HepG2 (cell line): Measurements from ENCODE around the gene PPP2R5D. TPM values are rescaled to one million over a fixed set of nuclear protein-coding genes. Genes with fewer than 3 reads are reported as not detected.

Source experiments
- ASH2L ChIP-seq: fragments of 300-600, 200-600 bp; sonication (generic); IDR thresholded peaks from 2 replicates; pipeline ENCODE4 v1.7.0; 2017; ENCODE audit warnings: low read depth, mild to moderate bottlenecking, moderate library complexity, mixed read lengths, low read length; ENCODE audit not compliant: insufficient read length
- ATRX ChIP-seq: sonication (generic); formaldehyde crosslinking; IDR thresholded peaks from 2 replicates; pipeline ENCODE4 v1.4.0; 2020; ENCODE audit warnings: missing genetic modification reagents, borderline replicate concordance
- CHCHD3 ChIP-seq: sonication (generic); formaldehyde crosslinking; IDR thresholded peaks from 2 replicates; pipeline ENCODE4 v1.8.0; 2022; ENCODE audit warnings: mild to moderate bottlenecking, missing genetic modification reagents, moderate library complexity
- FOXA3 ChIP-seq: IDR thresholded peaks from 2 replicates; pipeline ENCODE4 v1.6.1; 2016; ENCODE audit warnings: missing genetic modification reagents, missing compliant biosample characterization
- FOXM1 ChIP-seq: sonication (generic); formaldehyde crosslinking; IDR thresholded peaks from 2 replicates; pipeline ENCODE4 v1.5.0; 2020; ENCODE audit warnings: missing genetic modification reagents
- NCOA5 ChIP-seq: sonication (generic); formaldehyde crosslinking; IDR thresholded peaks from 2 replicates; pipeline ENCODE4 v1.4.0; 2020; ENCODE audit warnings: missing genetic modification reagents
- RAD51 ChIP-seq: fragments of 450-650 bp; IDR thresholded peaks from 2 replicates; pipeline ENCODE4 v1.6.1; 2016; ENCODE audit warnings: borderline replicate concordance
- RBFOX2 ChIP-seq: fragments of 200-400 bp; formaldehyde crosslinking; IDR thresholded peaks from 2 replicates; pipeline ENCODE4 v1.6.1; 2017; ENCODE audit warnings: low read depth, mild to moderate bottlenecking, low read length
- RFXAP ChIP-seq: sonication (generic); formaldehyde crosslinking; IDR thresholded peaks from 2 replicates; pipeline ENCODE4 v1.4.0; 2020; ENCODE audit warnings: missing genetic modification reagents, borderline replicate concordance
- SMAD1 ChIP-seq: sonication (generic); formaldehyde crosslinking; IDR thresholded peaks from 2 replicates; pipeline ENCODE4 v1.4.0; 2020; ENCODE audit warnings: missing genetic modification reagents, low read depth, mild to moderate bottlenecking, borderline replicate concordance
- SPEN ChIP-seq: sonication (generic); formaldehyde crosslinking; IDR thresholded peaks from 2 replicates; pipeline ENCODE4 v1.5.1; 2020; ENCODE audit warnings: low read depth, mild to moderate bottlenecking, missing genetic modification reagents
- THAP11 ChIP-seq: IDR thresholded peaks from 2 replicates; pipeline ENCODE4 v1.6.1; 2016; ENCODE audit warnings: missing biosample characterization, missing genetic modification reagents
- ZBTB42 ChIP-seq: sonication (generic); formaldehyde crosslinking; IDR thresholded peaks from 2 replicates; pipeline ENCODE4 v1.5.0; 2020; ENCODE audit warnings: mild to moderate bottlenecking, missing genetic modification reagents
- ZNF10 ChIP-seq: sonication (generic); formaldehyde crosslinking; IDR thresholded peaks from 2 replicates; pipeline ENCODE4 v1.4.0; 2020; ENCODE audit warnings: mild to moderate bottlenecking, low read depth, missing genetic modification reagents, borderline replicate concordance
- ZNF136 ChIP-seq: sonication (generic); formaldehyde crosslinking; IDR thresholded peaks from 2 replicates; pipeline ENCODE4 v1.8.1; 2022; ENCODE audit warnings: low read depth, mild to moderate bottlenecking, moderate library complexity, missing genetic modification reagents
- ZNF263 ChIP-seq: sonication (generic); formaldehyde crosslinking; IDR thresholded peaks from 2 replicates; pipeline ENCODE4 v1.4.0; 2020; ENCODE audit warnings: missing genetic modification reagents
- ZNF282 ChIP-seq: fragments of 450-650 bp; IDR thresholded peaks from 2 replicates; pipeline ENCODE4 v1.6.1; 2018; ENCODE audit not compliant: partially characterized antibody
- ZNF335 ChIP-seq: sonication (generic); formaldehyde crosslinking; IDR thresholded peaks from 2 replicates; pipeline ENCODE4 v1.4.0; 2020; ENCODE audit warnings: missing genetic modification reagents
- ZNF468 ChIP-seq: sonication (generic); formaldehyde crosslinking; IDR thresholded peaks from 2 replicates; pipeline ENCODE4 v1.8.0; 2022; ENCODE audit warnings: mild to moderate bottlenecking, moderate library complexity, missing genetic modification reagents
- ZNF577 ChIP-seq: sonication (generic); formaldehyde crosslinking; IDR thresholded peaks from 2 replicates; pipeline ENCODE4 v1.4.0; 2020; ENCODE audit warnings: mild to moderate bottlenecking, low read depth, missing genetic modification reagents, borderline replicate concordance
- polyA plus RNA-seq, 8 experiments: library from polyadenylated mRNA; depleted of rRNA in 3 of 8; stranded (reverse) in 7 of 8; unstranded in 1 of 8; fragments of >200 nt; fragmentation: Illumina TruSeq in 4 of 8; extraction: Trizol in 4 of 8; gene quantifications; 2 replicates each; pipeline versions ENCODE4 v1.2.1 to v1.2.3, GENCODE V29; 2011 to 2016; ENCODE audit warnings: low read depth in 4 of 8, missing spikeins in 1 of 8, mixed read lengths in 1 of 8; ENCODE audit not compliant: insufficient read depth in 1 of 8
- total RNA-seq, 5 experiments: library from RNA; depleted of rRNA; stranded (reverse); fragments of >200 nt; fragmentation: Illumina TruSeq; extraction: Trizol; gene quantifications; 2 replicates each; pipeline ENCODE4 v1.2.3, GENCODE V29; 2016; ENCODE audit warnings: low read depth in 1 of 5
- TF ChIP-seq, protein P1 (sequence below): IDR thresholded peaks from 2 replicates; pipeline ENCODE4 v1.6.1; 2016; ENCODE audit warnings: missing compliant biosample characterization, missing genetic modification reagents, borderline replicate concordance
- TF ChIP-seq, protein P2 (sequence below): sonication (generic); formaldehyde crosslinking; IDR thresholded peaks from 2 replicates; pipeline ENCODE4 v1.5.0; 2020; ENCODE audit warnings: mild to moderate bottlenecking, missing genetic modification reagents, borderline replicate concordance
- TF ChIP-seq, protein P3 (sequence below): sonication (generic); formaldehyde crosslinking; IDR thresholded peaks from 2 replicates; pipeline ENCODE4 v1.8.0; 2022; ENCODE audit warnings: mild to moderate bottlenecking, missing genetic modification reagents, borderline replicate concordance
- TF ChIP-seq, protein P4 (sequence below): sonication (generic); formaldehyde crosslinking; conservative IDR thresholded peaks from 2 replicates; pipeline ENCODE4 v1.4.0; 2020; ENCODE audit warnings: missing genetic modification reagents

The PPP2R5D gene
- total and polyA plus RNA-seq, 2 of the 13 experiments (the other 11 are each of a cell fraction or from before 2014, with no cell fraction given): 53.7 to 60.4 TPM

DNA sequence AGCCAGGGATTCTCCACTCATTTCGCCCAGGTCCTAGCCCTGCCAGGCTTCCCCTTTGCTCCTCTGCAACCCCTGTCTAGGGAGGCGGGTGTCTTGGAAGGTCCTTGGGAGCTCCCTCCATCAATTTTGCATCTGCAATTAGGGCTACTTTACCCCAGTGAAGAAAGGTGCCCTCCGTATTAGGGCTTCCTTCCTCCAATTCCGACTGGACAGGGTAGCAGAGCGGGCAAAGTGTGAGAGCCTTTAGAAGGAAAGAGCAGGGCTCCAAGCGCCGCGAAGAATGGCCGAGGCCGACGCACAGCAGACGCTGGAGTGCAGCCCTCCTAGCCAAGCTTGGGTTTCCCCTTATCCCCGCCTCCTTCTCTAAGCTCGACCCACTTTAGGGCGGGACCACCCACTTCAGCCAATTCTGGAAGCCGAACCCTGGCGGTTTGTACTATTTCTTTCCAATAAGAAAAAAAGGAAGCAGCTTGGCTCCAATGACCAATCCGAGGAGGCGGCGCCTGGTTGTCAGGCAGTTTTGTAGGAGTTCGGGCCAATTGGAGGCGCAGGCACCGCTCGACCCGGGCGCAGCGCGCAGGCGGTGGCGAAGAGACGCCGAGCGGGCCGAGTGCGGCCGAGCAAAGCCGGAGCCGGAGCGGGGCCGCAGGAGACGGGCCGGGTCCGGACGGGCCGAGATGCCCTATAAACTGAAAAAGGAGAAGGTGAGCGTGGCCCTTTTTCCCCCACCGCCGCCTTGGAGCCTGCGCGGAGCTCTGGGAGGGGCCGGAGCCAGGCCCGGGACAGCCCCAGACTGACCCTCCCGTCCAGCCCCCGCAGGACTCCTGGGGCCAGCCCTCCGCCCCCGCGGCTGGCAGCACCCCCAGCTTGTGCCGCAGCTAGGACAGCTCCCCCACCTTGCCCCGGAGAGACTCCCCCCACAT lies at the start of gene PPP2R5D (continued):
- TF ChIP-seq ASH2L: no peak
- TF ChIP-seq SMAD1 (CRISPR knock-in tag): no peak
- TF ChIP-seq ZNF263 (CRISPR knock-in tag): 0 out of 2 replicates have a peak, but pooled peaks have one; percentile 61
- TF ChIP-seq, protein P1, sequence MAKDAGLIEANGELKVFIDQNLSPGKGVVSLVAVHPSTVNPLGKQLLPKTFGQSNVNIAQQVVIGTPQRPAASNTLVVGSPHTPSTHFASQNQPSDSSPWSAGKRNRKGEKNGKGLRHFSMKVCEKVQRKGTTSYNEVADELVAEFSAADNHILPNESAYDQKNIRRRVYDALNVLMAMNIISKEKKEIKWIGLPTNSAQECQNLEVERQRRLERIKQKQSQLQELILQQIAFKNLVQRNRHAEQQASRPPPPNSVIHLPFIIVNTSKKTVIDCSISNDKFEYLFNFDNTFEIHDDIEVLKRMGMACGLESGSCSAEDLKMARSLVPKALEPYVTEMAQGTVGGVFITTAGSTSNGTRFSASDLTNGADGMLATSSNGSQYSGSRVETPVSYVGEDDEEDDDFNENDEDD (CRISPR knock-in tag): peak; percentile 41; the same call in 1 of the 2 replicates
- no peak for TF ChIP-seq ZNF10 (CRISPR knock-in tag)
- TF ChIP-seq CHCHD3 (CRISPR knock-in tag): no peak
- no peak for TF ChIP-seq RAD51
- TF ChIP-seq, protein P2, sequence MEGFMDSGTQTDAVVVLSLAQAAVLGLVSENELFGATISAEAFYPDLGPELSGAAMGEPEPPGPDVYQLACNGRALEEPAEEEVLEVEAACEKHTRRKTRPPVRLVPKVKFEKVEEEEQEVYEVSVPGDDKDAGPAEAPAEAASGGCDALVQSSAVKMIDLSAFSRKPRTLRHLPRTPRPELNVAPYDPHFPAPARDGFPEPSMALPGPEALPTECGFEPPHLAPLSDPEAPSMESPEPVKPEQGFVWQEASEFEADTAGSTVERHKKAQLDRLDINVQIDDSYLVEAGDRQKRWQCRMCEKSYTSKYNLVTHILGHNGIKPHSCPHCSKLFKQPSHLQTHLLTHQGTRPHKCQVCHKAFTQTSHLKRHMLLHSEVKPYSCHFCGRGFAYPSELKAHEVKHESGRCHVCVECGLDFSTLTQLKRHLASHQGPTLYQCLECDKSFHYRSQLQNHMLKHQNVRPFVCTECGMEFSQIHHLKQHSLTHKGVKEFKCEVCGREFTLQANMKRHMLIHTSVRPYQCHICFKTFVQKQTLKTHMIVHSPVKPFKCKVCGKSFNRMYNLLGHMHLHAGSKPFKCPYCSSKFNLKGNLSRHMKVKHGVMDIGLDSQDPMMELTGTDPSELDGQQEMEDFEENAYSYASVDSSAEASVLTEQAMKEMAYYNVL (CRISPR knock-in tag): peak; percentile 65; the same call in 1 of the 2 replicates
- peak; percentile 29 for TF ChIP-seq SPEN
- peak; percentile 90 for TF ChIP-seq RBFOX2
- TF ChIP-seq, protein P3, sequence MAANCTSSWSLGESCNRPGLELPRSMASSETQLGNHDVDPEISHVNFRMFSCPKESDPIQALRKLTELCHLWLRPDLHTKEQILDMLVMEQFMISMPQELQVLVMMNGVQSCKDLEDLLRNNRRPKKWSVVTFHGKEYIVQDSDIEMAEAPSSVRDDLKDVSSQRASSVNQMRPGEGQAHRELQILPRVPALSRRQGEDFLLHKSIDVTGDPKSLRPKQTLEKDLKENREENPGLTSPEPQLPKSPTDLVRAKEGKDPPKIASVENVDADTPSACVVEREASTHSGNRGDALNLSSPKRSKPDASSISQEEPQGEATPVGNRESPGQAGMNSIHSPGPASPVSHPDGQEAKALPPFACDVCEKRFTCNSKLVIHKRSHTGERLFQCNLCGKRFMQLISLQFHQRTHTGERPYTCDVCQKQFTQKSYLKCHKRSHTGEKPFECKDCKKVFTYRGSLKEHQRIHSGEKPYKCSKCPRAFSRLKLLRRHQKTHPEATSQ (CRISPR knock-in tag): 0 out of 2 replicates have a peak, but pooled peaks have one; percentile 60
- peak; percentile 61; the same call in 1 of the 2 replicates for TF ChIP-seq THAP11 (CRISPR knock-in tag)
- TF ChIP-seq, protein P4, sequence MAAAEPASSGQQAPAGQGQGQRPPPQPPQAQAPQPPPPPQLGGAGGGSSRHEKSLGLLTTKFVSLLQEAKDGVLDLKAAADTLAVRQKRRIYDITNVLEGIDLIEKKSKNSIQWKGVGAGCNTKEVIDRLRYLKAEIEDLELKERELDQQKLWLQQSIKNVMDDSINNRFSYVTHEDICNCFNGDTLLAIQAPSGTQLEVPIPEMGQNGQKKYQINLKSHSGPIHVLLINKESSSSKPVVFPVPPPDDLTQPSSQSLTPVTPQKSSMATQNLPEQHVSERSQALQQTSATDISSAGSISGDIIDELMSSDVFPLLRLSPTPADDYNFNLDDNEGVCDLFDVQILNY (CRISPR knock-in tag): no peak
- peak; percentile 100 for TF ChIP-seq RFXAP (CRISPR knock-in tag)
- TF ChIP-seq ZNF335 (CRISPR knock-in tag): peak; percentile 58; the same call in 1 of the 2 replicates
- no peak for TF ChIP-seq ZNF577 (CRISPR knock-in tag)
- 0 out of 2 replicates have a peak, but pooled peaks have one; percentile 54 for TF ChIP-seq FOXM1 (CRISPR knock-in tag)
- TF ChIP-seq ATRX (CRISPR knock-in tag): no peak
- TF ChIP-seq ZNF282: no peak
- no peak for TF ChIP-seq ZNF468 (CRISPR knock-in tag)
- no peak for TF ChIP-seq NCOA5 (CRISPR knock-in tag)
- no peak for TF ChIP-seq ZBTB42 (CRISPR knock-in tag)
- no peak for TF ChIP-seq ZNF136 (CRISPR knock-in tag)
- 0 out of 2 replicates have a peak, but pooled peaks have one; percentile 13 for TF ChIP-seq FOXA3
